ENCODE measurements around the gene TXNL4A. TPM values are rescaled to one million over a fixed set of nuclear protein-coding genes. Genes with fewer than 3 reads are reported as not detected.
"Not testable (repeated sequence)": the region's sequence is repeated elsewhere in the genome, so short reads cannot be mapped to it uniquely, and the experiment has no call there.

Gene TXNL4A
- total RNA-seq, 1 donor from 2014 or later: 210 TPM

- DNase-seq; intact Hi-C loops (cut with micrococcal nuclease); H3K27me3 Mint-ChIP-seq; H3K36me3 Mint-ChIP-seq (ENCODE audit: low read depth); H3K4me1 Mint-ChIP-seq; H3K27ac Mint-ChIP-seq; H3K9me3 Mint-ChIP-seq; H3K4me3 Mint-ChIP-seq: not testable (repeated sequence)
Observed at GRCh38 chr18:80011496-80012137, 23.3 kb upstream of the TXNL4A start.

- H3K9me3 Mint-ChIP-seq: peaks cover 9% of the 10 kb centered on the region
- intact Hi-C loops (cut with micrococcal nuclease): no loop called here
- no peaks in the 10 kb centered on the region for H3K27me3 Mint-ChIP-seq
- H3K27ac Mint-ChIP-seq: no peak overlapping the region
- H3K36me3 Mint-ChIP-seq (ENCODE audit: low read depth): no peaks in the 10 kb centered on the region
- DNase-seq: no peak
- no peak overlapping the region for H3K4me3 Mint-ChIP-seq
- no peaks in the 10 kb centered on the region for H3K4me1 Mint-ChIP-seq
Observed at GRCh38 chr18:80010551-80010906, 22.2 kb upstream of the TXNL4A start.

GRCh38 chr18:80009661-80010550 lies 21.5 kb upstream of the TXNL4A start:
- Mint-ChIP-seq H3K4me3 (no peak overlapping the region), H3K4me1 (no peaks in the 10 kb centered on the region), H3K36me3 (ENCODE audit: low read depth) (no peaks in the 10 kb centered on the region), H3K27ac (no peak overlapping the region), H3K27me3 (no peaks in the 10 kb centered on the region), H3K9me3 (peaks cover 9% of the 10 kb centered on the region)
- intact Hi-C loops (cut with micrococcal nuclease): no loop called here
- DNase-seq: no peak

- Mint-ChIP-seq H3K36me3 (ENCODE audit: low read depth) (no peaks in the 10 kb centered on the region), H3K9me3 (peaks cover 6% of the 10 kb centered on the region), H3K27me3 (no peaks in the 10 kb centered on the region), H3K4me1 (no peaks in the 10 kb centered on the region), H3K4me3 (no peak overlapping the region), H3K27ac (no peak overlapping the region)
- intact Hi-C loops (cut with micrococcal nuclease): no loop called here
- no peak for DNase-seq
Observed at GRCh38 chr18:80006724-80007123, 18.4 kb upstream of the TXNL4A start.

- Mint-ChIP-seq H3K9me3 (peaks cover 15% of the 10 kb centered on the region), H3K4me3 (no peak overlapping the region), H3K27me3 (no peaks in the 10 kb centered on the region), H3K27ac (no peak overlapping the region), H3K36me3 (ENCODE audit: low read depth) (peaks cover 5% of the 10 kb centered on the region), H3K4me1 (no peaks in the 10 kb centered on the region)
- DNase-seq: no peak
- intact Hi-C loops (cut with micrococcal nuclease): no loop called here
Observed at GRCh38 chr18:80004600-80005342, 16.4 kb upstream of the TXNL4A start.

GRCh38 chr18:80002468-80002867 lies 14.1 kb upstream of the TXNL4A start:
- Mint-ChIP-seq H3K4me1 (no peaks in the 10 kb centered on the region), H3K4me3 (no peak overlapping the region), H3K36me3 (ENCODE audit: low read depth) (peaks cover 6% of the 10 kb centered on the region), H3K27me3 (no peaks in the 10 kb centered on the region), H3K9me3 (peaks cover 13% of the 10 kb centered on the region), H3K27ac (no peak overlapping the region)
- no peak for DNase-seq
- intact Hi-C loops (cut with micrococcal nuclease): no loop called here

GRCh38 chr18:80000877-80001276 lies 12.5 kb upstream of the TXNL4A start:
- Mint-ChIP-seq H3K27me3 (no peaks in the 10 kb centered on the region), H3K4me1 (no peaks in the 10 kb centered on the region), H3K27ac (no peak overlapping the region), H3K4me3 (no peak overlapping the region), H3K36me3 (ENCODE audit: low read depth) (peaks cover 6% of the 10 kb centered on the region), H3K9me3 (peaks cover 13% of the 10 kb centered on the region)
- intact Hi-C loops (cut with micrococcal nuclease): no loop called here
- no peak for DNase-seq

- intact Hi-C loops (cut with micrococcal nuclease); H3K4me1 Mint-ChIP-seq; H3K4me3 Mint-ChIP-seq; H3K27ac Mint-ChIP-seq; DNase-seq; H3K36me3 Mint-ChIP-seq (ENCODE audit: low read depth); H3K27me3 Mint-ChIP-seq: not testable (repeated sequence)
- H3K9me3 Mint-ChIP-seq: peaks cover 13% of the 10 kb centered on the region
Observed at GRCh38 chr18:79999701-80000100, 11.3 kb upstream of the TXNL4A start.

GRCh38 chr18:79991494-79991893 lies 3.1 kb upstream of the TXNL4A start:
- DNase-seq: no peak
- H3K27ac Mint-ChIP-seq: no peak overlapping the region

GRCh38 chr18:79989195-79989497 lies 783 bp upstream of the TXNL4A start:
- H3K4me3 Mint-ChIP-seq: peak overlapping the region; percentile 88
- H3K36me3 Mint-ChIP-seq (ENCODE audit: low read depth): peaks cover 23% of the 10 kb centered on the region
- H3K4me1 Mint-ChIP-seq: peaks cover 27% of the 10 kb centered on the region
- no peaks in the 10 kb centered on the region for H3K27me3 Mint-ChIP-seq
- no peaks in the 10 kb centered on the region for H3K9me3 Mint-ChIP-seq
- intact Hi-C loops (cut with micrococcal nuclease): loop anchor here (2.0 kb wide), 1 partner anchor 120 kb away; the partner anchor contains the start of gene ADNP2
- peak overlapping the region; percentile 94 for H3K27ac Mint-ChIP-seq
- no peak for DNase-seq

More at GRCh38 chr18:79991494-79991893, 3.1 kb upstream of the TXNL4A start:
- Mint-ChIP-seq H3K36me3 (ENCODE audit: low read depth) (peaks cover 9% of the 10 kb centered on the region), H3K9me3 (no peaks in the 10 kb centered on the region), H3K4me1 (peaks cover 12% of the 10 kb centered on the region), H3K27me3 (no peaks in the 10 kb centered on the region), H3K4me3 (no peak overlapping the region)
- intact Hi-C loops (cut with micrococcal nuclease): no loop called here

- no peaks in the 10 kb centered on the region for H3K9me3 Mint-ChIP-seq
- peaks cover 35% of the 10 kb centered on the region for H3K4me1 Mint-ChIP-seq
- H3K36me3 Mint-ChIP-seq (ENCODE audit: low read depth): peaks cover 27% of the 10 kb centered on the region
- peak; percentile 91 for DNase-seq
- peak overlapping the region; percentile 92 for H3K27ac Mint-ChIP-seq
- H3K27me3 Mint-ChIP-seq: no peaks in the 10 kb centered on the region
- peak overlapping the region; percentile 88 for H3K4me3 Mint-ChIP-seq
- intact Hi-C loops (cut with micrococcal nuclease): loop anchor here (1.0 to 2.0 kb wide), 4 partner anchors 37 to 309 kb away; partner anchors contain the start of genes ADNP2, CTDP1 and SLC66A2
Observed at GRCh38 chr18:79988071-79988450, 302 bp downstream of the TXNL4A start.

GRCh38 chr18:79987566-79987965 lies 797 bp downstream of the TXNL4A start:
- intact Hi-C loops (cut with micrococcal nuclease): no loop called here
- H3K4me1 Mint-ChIP-seq: peaks cover 40% of the 10 kb centered on the region

GRCh38 chr18:79986726-79987125 lies 1.6 kb downstream of the TXNL4A start:
- H3K27me3 Mint-ChIP-seq: no peaks in the 10 kb centered on the region
- peak overlapping the region; percentile 53 for H3K27ac Mint-ChIP-seq
- DNase-seq: no peak
- peak overlapping the region; percentile 88 for H3K4me3 Mint-ChIP-seq
- intact Hi-C loops (cut with micrococcal nuclease): no loop called here
- H3K4me1 Mint-ChIP-seq: peaks cover 45% of the 10 kb centered on the region
- H3K9me3 Mint-ChIP-seq: no peaks in the 10 kb centered on the region
- peaks cover 34% of the 10 kb centered on the region for H3K36me3 Mint-ChIP-seq (ENCODE audit: low read depth)

More at GRCh38 chr18:79987566-79987965, 797 bp downstream of the TXNL4A start:
- H3K27me3 Mint-ChIP-seq: no peaks in the 10 kb centered on the region
- H3K36me3 Mint-ChIP-seq (ENCODE audit: low read depth): peaks cover 27% of the 10 kb centered on the region
- no peak for DNase-seq
- H3K4me3 Mint-ChIP-seq: peak overlapping the region; percentile 88
- peak overlapping the region; percentile 92 for H3K27ac Mint-ChIP-seq
- no peaks in the 10 kb centered on the region for H3K9me3 Mint-ChIP-seq

GRCh38 chr18:79985172-79985571 lies 3.2 kb downstream of the TXNL4A start:
- Mint-ChIP-seq H3K36me3 (ENCODE audit: low read depth) (peaks cover 36% of the 10 kb centered on the region), H3K27ac (no peak overlapping the region), H3K4me3 (peak overlapping the region; percentile 51), H3K9me3 (no peaks in the 10 kb centered on the region), H3K4me1 (peaks cover 50% of the 10 kb centered on the region), H3K27me3 (no peaks in the 10 kb centered on the region)
- intact Hi-C loops (cut with micrococcal nuclease): no loop called here
- DNase-seq: no peak

All from activated CD4-positive, alpha-beta T cell treated with anti-CD3 and anti-CD28 coated beads, Interleukin-2, amount 10 ng/mL, durations not matched to agents 24 days and 14 days (primary cell).